CD4-positive, alpha-beta T cell treated with Interleukin-21 for 1 hour (primary cell): Measurements from ENCODE around the gene PQBP1.

ENCODE experiments used
- DNase-seq: peaks from one replicate; pipeline ENCODE4 v3.0.0-alpha.2; 2020

PQBP1 gene

DNA sequence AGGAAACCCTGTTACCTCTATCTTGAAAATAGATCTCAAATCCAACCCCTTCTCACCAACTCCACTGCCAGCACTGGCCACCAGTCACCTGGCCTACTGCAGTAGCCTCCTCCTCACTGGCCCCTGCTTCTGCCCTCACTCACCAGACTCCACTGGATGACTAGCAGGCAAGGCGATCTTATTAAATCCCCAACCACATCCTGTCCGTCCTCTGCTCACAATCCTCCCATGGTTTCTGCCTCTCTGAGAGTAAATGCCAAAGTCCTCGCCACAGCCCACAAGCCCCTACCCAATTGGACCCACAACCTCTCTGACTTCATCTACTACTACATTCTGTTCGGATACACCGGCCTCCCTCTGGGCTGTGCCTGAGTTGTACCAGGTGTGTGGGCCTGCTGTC, 26.5 kb downstream of the PQBP1 start:
- DNase-seq: no peak

DNA sequence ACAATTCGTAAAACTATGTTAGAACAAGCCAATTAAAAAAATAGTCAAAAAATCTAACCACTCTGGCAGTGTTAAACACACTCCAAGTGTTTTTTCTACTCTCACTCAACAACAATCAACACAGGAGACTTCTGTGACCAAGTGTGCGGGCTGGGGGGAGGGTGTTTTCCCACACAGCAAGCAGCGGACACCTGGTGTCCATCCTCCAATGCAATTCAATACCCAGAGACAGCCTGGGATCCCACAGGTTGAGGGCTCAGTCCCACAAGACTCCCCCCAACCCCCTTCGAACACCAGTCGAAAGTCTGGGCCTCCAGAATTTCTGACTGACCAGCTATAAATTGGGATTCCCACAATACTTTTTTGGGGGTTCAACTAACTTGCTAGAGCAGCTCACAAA, 29.4 kb downstream of the PQBP1 start:
- DNase-seq: no peak

DNA sequence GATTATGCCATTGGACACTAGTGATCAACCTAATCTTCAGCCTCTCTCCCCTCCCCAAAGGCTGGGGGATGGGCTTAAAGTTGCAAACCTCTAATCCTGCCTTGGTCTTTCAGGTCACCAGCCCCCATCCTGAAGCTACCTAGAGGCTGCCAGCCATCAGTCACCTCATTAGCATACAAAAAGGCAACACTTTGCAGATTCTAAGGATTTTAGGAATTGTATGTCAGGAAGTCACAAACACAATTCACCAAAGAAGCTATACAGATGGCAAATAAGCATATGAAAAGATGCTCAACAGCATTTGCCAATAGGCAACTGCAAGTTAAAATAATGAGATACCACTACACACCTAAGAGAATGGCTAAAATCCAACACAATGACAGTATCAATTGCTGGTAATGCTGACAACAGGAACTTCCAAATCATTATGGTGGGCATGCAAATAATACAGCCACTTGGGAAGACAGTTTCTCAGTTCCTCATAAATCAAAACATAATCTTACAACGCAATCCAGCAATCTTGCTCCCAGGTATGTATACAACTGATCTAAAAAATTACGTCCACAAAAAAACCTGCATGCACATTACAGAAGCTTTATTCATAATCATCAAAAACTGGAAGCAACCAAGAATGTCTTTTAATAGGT, 30.1 kb downstream of the PQBP1 start:
- no peak for DNase-seq

DNA sequence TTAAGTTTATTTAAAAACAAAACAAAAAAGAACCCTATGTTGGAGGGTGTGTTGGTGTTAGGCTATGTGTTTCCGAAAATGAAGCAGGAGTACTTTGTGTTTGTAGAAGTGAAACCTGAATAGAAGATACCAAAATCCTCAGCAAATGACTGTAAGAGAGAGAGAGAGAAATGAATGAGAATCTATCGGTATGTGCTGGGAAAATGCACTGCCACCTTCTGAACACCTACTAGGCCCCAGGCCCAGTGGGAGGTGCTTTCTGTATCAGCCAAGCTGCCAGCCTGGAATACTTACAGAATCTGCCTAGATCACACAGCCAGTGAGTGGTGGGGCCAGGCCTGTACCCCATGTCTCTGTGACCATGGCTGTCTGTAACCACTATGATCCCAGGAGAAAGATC, 36.0 kb downstream of the PQBP1 start:
- no peak for DNase-seq

DNA sequence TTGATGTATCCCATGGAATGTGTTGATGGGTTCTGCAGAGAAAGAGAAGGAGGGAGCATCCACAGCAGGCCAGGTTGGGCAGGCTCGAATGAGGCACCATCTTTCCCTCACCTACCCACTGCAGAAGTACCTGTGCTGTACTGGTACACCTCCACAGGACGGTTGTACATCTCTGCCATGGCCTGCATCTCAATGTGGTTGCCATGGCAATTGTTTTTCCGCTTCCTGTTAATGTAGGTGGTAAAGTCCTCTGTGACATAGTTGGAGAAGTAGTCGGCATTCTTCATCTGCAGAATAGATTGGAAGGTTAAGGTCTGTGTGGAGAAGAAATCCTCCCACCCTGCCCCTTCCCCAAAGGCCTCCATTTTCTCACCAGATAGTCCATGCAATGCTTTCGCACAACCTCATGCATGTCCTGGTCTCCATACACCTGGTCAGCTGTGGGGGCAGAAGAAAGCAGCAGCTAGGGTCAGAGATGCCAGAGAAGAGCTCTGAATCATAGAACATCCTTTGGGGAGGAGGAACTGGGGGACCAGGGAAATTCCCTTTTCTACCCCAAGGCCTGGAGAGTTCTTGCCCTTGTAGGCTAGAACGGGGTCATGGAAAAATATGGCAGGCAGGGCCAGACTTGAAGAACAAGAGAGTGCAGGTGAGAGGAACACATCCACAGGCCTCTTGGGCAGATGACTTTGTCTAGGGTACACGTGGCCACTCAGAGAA, 37.0 kb downstream of the PQBP1 start:
- DNase-seq: peak; percentile 84

DNA sequence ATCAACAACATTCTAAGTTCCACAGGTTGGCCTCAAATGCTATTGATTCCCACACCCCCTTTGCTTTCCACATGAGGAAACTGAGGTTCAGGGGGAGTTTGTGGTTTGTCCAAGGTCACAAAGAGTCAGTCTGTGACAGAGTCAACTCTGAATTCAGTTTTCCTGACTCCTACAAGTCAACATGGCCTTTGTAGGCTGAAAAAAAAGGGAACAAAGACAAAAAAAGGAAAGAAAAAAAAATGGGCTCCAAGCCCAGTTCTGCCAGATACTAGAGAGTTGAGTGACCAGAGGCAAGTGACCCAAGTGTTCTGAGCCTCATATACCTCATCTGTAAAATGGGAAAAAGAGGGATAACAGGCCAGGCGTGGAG, 37.6 kb downstream of the PQBP1 start:
- no peak for DNase-seq

DNA sequence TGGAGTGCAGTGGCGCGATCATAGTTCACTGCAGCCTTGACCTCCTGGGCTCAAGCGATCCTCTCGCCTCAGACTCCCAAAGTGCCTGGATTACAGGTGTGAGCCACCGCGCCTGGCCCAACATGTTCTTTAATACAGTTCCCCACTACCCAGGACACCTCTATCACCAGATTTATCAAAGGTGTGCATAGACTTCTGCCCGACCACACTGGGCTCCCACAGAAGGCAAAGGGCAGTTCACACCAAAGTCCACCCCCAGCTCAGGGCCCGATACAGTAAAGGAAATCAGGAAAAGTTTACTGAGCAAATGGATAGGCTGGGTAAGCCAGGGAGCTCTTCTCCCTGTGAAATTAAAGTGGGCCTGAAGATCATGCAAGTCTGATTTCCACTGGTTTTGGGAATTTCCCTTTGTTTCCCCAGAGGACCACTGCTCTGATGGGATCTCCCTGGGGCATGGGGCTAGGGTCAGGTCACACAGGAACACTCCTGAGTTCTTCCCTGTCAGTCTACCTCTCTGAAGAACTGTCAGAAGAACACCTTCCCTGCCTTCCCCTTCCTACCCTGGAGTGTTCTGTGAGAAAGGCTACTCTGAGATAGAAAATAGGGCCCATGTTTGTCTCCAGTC, 38.8 kb downstream of the PQBP1 start:
- no peak for DNase-seq

DNA sequence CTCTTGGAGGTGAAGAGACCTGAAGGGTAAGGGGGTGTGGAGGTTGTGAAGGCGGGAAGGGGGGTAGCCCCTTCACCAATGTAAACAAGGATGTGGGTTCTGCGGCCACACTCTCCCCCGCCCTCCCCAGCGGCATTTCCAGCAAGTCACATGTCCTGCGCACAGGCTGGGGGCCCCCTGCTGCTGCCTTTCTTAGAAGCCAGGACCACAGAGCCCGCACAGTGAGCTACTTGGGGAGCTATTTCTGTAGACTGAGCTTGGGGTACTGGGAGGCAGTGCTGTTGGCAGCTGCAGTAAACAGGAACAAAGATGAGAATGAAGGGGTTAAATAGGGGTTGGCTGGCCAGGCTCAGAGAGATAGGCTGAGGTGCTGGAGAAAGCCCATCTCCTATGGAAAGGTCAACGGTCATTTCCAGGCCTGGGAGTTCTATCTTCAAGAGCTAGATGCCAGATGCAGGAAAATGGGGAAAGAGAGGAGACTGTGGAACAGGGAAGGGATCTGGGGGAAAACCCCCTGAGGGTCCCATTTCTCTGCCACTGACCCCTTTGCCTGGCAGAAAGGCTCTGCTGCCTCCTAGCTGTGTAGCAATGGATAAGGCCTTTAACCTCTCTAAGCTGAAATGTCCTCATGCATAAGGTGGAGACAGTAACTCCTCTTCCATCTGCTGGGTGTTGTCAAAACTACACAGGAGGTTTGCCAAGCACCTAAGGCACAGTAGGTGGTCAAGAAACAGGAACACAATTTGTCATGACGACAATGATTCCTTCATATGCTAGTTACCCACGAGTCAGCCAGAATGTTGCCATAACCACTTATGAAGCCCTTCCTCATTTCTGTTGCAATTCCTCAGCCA, 39.6 kb downstream of the PQBP1 start:
- peak; percentile 95 for DNase-seq

DNA sequence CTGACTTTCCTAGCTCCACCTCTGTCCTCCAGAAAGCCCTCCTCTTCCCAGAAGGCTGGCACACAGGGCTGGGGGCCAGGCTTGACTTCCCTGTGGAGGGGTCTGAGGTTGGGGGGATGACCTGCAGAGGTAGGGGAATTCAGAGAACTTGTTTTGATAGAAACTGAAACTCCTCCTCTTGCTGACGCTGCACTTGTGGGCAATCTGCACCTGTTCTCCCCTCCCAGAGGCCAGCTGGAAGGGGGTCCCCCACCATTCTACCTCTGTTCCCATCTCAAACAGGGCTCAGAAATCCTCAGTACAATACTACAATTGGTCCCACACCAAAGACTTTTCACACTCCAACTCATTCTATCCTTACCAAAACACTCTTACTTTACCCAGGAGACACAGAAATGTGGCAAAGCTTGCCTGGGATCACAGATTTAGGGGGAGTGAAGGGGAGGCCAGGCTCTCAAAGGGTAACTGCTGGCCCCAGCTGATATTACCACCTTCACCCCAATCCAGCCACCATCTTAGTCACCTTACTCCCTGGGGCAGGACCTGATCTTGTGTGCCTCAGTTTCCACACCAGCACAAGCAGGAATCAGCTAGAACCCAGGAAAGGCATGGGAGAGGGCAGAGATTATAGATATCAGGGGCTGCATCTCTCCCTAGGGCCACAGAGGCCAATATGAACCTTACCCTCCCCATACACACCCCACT, 41.1 kb downstream of the PQBP1 start:
- peak; percentile 93 for DNase-seq

DNA sequence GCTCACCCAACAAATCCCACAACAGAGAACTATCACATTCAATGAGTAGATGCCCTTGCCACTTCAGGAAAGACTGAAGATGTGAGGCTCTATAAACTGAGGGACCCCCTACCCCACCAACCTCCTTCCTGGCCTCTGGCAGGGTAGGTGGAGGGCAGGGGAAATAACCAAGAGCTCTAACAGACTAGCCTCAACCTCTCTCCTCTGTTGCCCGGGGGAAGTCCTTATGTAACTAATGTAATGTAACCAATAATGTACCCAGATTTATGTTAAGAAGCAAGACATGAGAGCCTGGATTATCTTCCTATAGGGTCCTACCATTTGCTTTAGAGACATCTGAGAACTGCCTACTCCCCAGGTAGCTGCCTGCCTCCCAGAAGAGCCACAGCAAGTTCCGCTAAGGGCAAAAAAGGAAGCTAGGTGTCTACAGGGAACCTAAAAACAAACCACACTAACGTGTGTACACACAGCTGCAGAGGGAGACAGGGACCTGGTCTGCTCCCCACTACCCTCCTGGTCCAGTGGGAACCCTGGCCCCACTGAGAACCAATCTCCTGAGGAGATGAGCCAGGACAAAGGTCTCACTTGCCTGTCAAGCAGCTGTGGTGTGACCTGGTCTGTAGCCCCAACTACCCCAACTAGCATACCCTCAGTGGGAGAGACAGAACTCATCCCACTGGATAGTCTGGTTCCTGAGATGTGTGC, 41.9 kb downstream of the PQBP1 start:
- peak; percentile 67 for DNase-seq

DNA sequence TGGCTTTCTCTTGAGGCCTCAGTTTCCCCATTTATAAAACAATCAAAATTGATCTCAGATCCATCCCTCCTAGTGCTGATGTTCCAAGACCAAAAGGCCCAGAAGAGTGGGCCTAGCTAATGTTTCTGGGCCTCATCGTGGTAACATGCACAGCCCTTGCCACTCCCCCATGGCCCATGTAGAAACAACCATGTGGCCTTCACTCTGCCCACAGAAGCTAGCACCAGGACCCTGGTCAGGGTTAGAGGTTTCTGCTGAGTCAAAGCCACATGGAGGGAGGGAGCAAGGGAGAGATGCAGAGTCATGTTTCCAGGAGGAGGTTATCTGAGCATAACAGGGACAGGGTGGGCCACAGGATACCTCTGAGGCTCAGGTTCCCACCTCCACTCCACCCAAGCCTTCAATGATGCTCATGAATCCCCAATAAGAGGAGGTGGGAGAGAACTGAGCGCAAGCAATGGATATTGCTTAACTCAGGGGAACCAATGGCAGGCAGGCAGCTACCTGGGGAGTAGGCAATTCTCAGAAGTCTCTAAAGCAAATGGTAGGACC, 42.8 kb downstream of the PQBP1 start:
- peak; percentile 24 for DNase-seq

DNA sequence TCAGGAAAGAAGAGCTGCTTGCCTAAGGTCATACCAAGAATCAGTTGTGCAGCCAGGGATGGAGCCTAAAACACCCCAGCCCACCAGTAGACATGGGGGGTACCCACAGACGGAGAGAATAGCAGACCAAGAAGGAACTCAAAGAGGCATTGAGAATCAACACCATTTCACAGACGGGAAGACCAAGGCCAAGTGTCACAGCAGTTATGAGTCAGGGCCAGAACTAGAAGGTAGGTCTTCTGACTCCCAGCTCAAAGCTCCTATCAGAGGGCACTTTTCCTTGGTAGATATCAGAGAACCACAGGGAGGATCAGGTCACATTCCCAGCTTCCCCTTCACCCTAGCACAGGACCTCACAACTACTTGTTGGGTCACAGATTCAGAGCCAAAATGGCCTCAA, 45.2 kb downstream of the PQBP1 start:
- no peak for DNase-seq

DNA sequence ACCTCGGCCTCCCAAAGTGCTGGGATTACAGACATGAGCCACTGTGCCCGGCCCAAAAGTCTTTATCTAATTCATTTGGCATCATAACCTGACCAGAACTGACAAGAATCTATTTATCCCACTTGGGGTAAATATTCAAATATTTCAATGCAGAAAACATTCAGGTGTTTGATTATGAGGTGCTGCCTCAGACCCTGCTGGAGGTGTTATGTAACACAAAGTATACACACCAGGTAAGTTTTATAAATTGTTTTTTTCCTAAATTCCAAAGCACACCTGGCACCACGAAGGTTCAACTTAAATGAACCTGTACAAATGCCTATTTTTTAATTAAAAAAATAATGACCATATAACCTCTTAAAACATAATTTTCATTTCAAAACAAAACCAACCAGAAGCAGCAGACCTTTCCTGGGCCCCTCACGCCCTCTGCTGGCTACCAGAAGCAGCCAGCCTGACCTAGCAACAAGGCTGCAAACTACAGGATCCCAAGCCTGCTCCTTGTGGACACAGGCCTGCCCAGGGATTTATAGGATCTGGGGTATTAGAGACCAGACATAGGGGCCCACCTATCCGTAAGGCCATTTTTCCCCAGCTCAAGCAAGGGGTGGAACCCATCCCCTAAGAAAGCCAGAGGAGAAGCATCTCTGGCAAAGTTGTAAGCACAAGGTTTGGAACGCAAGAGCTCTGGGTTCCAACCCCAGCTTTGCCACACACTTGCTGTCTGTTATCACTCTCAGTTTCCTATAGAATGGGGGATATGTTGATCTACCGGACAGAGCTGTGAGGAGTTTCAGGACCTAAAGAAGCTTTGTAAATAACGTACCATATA, 48.0 kb downstream of the PQBP1 start:
- peak; percentile 67 for DNase-seq

DNA sequence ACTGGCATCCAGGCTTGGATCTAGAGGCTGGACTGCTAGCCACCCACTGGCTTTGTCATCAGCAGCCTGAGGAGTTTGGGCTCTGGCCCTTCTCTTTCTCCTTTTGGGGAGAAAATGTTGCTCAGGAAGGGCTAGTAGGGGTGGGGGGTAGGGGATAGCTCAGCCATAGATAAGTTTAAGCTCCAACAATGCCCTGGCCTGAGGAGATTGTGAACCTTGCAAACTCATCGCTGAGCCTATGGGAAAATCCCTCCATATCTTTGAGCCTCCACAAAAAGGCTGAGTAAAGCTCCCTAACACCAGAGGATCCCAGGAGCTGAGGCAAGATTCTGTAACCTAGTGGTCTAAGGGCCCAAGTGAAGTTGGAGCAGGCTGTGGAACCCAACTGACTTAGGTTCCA, 50.9 kb downstream of the PQBP1 start:
- DNase-seq: no peak
